Neuronal stem cell (in vitro differentiated cells): Measurements from ENCODE around the gene HIC2.
"Not testable (repeated sequence)": the region's sequence is repeated elsewhere in the genome, so short reads cannot be mapped to it uniquely, and the experiment has no call there.

Source experiments
- DNase-seq: peaks from one replicate; pipeline ENCODE4 v3.0.0-alpha.2; 2013; ENCODE audit warnings: low spot score
- H2AFZ ChIP-seq: one replicate; pipeline ENCODE4 v1.6.1; 2013; ENCODE audit warnings: mild to moderate bottlenecking, low read length, inconsistent platforms
- H2AK5ac ChIP-seq: 2 replicates; pipeline ENCODE4 v1.6.1; 2013; ENCODE audit warnings: low read depth, mild to moderate bottlenecking, inconsistent platforms, low read length, moderate library complexity, mixed read lengths
- H2BK120ac ChIP-seq: 2 replicates; pipeline ENCODE4 v1.6.1; 2013; ENCODE audit warnings: low read depth, mild to moderate bottlenecking, inconsistent platforms, low read length, moderate library complexity, mixed read lengths
- H2BK12ac ChIP-seq: one replicate; pipeline ENCODE4 v1.6.1; 2013; ENCODE audit warnings: low read length, inconsistent platforms
- H2BK15ac ChIP-seq: 2 replicates; pipeline ENCODE4 v1.6.1; 2013; ENCODE audit warnings: mild to moderate bottlenecking, low read length, inconsistent platforms, mixed read lengths
- H2BK5ac ChIP-seq: one replicate; pipeline ENCODE4 v1.6.1; 2013; ENCODE audit warnings: inconsistent platforms, mild to moderate bottlenecking, low read length, moderate library complexity
- H3K14ac ChIP-seq: one replicate; pipeline ENCODE4 v1.6.1; 2013; ENCODE audit warnings: low read length, inconsistent platforms
- H3K18ac ChIP-seq: 2 replicates; pipeline ENCODE4 v1.6.1; 2013; ENCODE audit warnings: low read length, inconsistent platforms
- H3K23ac ChIP-seq: 2 replicates; pipeline ENCODE4 v1.6.1; 2013; ENCODE audit warnings: low read depth, mild to moderate bottlenecking, mixed read lengths, low read length, inconsistent platforms; ENCODE audit not compliant: poor library complexity
- H3K27ac ChIP-seq: replicated peaks from 3 replicates; pipeline ENCODE4 v1.5.1; 2013; ENCODE audit warnings: low read length, inconsistent platforms
- H3K27me3 ChIP-seq, 3 experiments: 2 replicates each; pipeline ENCODE4 v1.6.1; 2013; ENCODE audit warnings: low read length in 3 of 3, mild to moderate bottlenecking in 2 of 3, inconsistent platforms in 1 of 3, low read depth in 1 of 3, mixed read lengths in 1 of 3, moderate library complexity in 1 of 3; ENCODE audit not compliant: control insufficient read depth in 3 of 3, insufficient read depth in 3 of 3
- H3K36me3 ChIP-seq, 2 donors: replicated peaks in 1 of 2; 2 replicates each; pipeline ENCODE4 v1.6.1; 2013; ENCODE audit warnings: low read length in 2 of 2; ENCODE audit not compliant: control insufficient read depth in 2 of 2, insufficient read depth in 2 of 2
- H3K4ac ChIP-seq: 2 replicates; pipeline ENCODE4 v1.6.1; 2013; ENCODE audit warnings: inconsistent platforms, mild to moderate bottlenecking, low read length, moderate library complexity
- H3K4me1 ChIP-seq, 2 donors: 1 replicate in 1 of 2; 2 replicates in 1 of 2; pipeline ENCODE4 v1.6.1; 2013; ENCODE audit warnings: low read length in 2 of 2, low read depth in 1 of 2; ENCODE audit not compliant: control insufficient read depth in 2 of 2, insufficient read depth in 1 of 2
- H3K4me2 ChIP-seq: one replicate; pipeline ENCODE4 v1.6.1; 2013; ENCODE audit warnings: mild to moderate bottlenecking, low read length, inconsistent platforms; ENCODE audit not compliant: insufficient read depth, poor library complexity, severe bottlenecking
- H3K4me3 ChIP-seq, 2 donors: 2 replicates each; pipeline ENCODE4 v1.5.1; 2013; ENCODE audit warnings: low read length in 2 of 2, mild to moderate bottlenecking in 2 of 2, inconsistent platforms in 1 of 2, moderate library complexity in 1 of 2
- H3K79me1 ChIP-seq: one replicate; pipeline ENCODE4 v1.6.1; 2013; ENCODE audit warnings: low read depth, mild to moderate bottlenecking, inconsistent platforms, low read length, moderate library complexity
- H3K9ac ChIP-seq: one replicate; pipeline ENCODE4 v1.6.1; 2013; ENCODE audit warnings: mild to moderate bottlenecking, low read depth, low read length, inconsistent platforms; ENCODE audit not compliant: poor library complexity
- H3K9me3 ChIP-seq, 2 donors: replicated peaks in 1 of 2; 2 replicates each; pipeline versions ENCODE3 to v1.6.1; 2013; ENCODE audit warnings: low read length in 2 of 2, mild to moderate bottlenecking in 2 of 2, inconsistent platforms in 1 of 2, low read depth in 1 of 2, mixed read lengths in 1 of 2, moderate library complexity in 1 of 2; ENCODE audit not compliant: control insufficient read depth in 2 of 2, insufficient read depth in 1 of 2
- H4K8ac ChIP-seq: one replicate; pipeline ENCODE4 v1.6.1; 2013; ENCODE audit warnings: low read depth, mild to moderate bottlenecking, inconsistent platforms, low read length, moderate library complexity
- H4K91ac ChIP-seq: one replicate; pipeline ENCODE4 v1.6.1; 2013; ENCODE audit warnings: low read length, low read depth, mild to moderate bottlenecking, inconsistent platforms; ENCODE audit not compliant: poor library complexity
- WGBS, 2 donors: extraction: QIAGEN DNeasy Blood & Tissue Kit; methylation state at CpG; one replicate each; pipeline ENCODE4 v1.1.7; 2013; ENCODE audit warnings: missing lambda C conversion rate in 2 of 2, mixed read lengths in 1 of 2; ENCODE audit not compliant: insufficient read length in 2 of 2, insufficient replicate concordance in 1 of 2; ENCODE audit errors: extremely low coverage in 2 of 2; 5-methylcytosine and 5-hydroxymethylcytosine counted together

Gene HIC2

GRCh38 chr22:21468194-21469096, 51.3 kb downstream of the HIC2 start:
- no CpG with 5 or more reads among the region's 60 CpGs for WGBS, 2 donors
- H3K18ac ChIP-seq, H3K23ac ChIP-seq, H4K8ac ChIP-seq, H4K91ac ChIP-seq, H3K36me3 ChIP-seq, H3K14ac ChIP-seq, H3K27me3 ChIP-seq, H2AFZ ChIP-seq, H3K4me1 ChIP-seq, H2BK15ac ChIP-seq, H3K9me3 ChIP-seq, H2BK5ac ChIP-seq, H3K27ac ChIP-seq, H3K9ac ChIP-seq, H2BK120ac ChIP-seq, H2BK12ac ChIP-seq, H2AK5ac ChIP-seq, H3K79me1 ChIP-seq, H3K4ac ChIP-seq: not testable (repeated sequence)
- peak overlapping the region; percentile 11 for H3K4me2 ChIP-seq
- H3K4me3 ChIP-seq, result peak overlapping the region in 1 of 2 donors; percentile 72
- peak; percentile 83 for DNase-seq

GRCh38 chr22:21469097-21469994, 52.2 kb downstream of the HIC2 start:
- not testable (repeated sequence) for H3K9me3 ChIP-seq, H3K27me3 ChIP-seq, H3K23ac ChIP-seq, H4K8ac ChIP-seq, H2BK5ac ChIP-seq, H3K4me1 ChIP-seq, H3K79me1 ChIP-seq, H3K4me2 ChIP-seq, H3K14ac ChIP-seq, H3K9ac ChIP-seq, H2BK12ac ChIP-seq, H2AK5ac ChIP-seq, DNase-seq, H2BK15ac ChIP-seq, H4K91ac ChIP-seq, H3K27ac ChIP-seq, H3K36me3 ChIP-seq, H3K4me3 ChIP-seq, H2AFZ ChIP-seq, H2BK120ac ChIP-seq, H3K18ac ChIP-seq, H3K4ac ChIP-seq
- no CpG with 5 or more reads among the region's 87 CpGs for WGBS, 2 donors

DNA sequence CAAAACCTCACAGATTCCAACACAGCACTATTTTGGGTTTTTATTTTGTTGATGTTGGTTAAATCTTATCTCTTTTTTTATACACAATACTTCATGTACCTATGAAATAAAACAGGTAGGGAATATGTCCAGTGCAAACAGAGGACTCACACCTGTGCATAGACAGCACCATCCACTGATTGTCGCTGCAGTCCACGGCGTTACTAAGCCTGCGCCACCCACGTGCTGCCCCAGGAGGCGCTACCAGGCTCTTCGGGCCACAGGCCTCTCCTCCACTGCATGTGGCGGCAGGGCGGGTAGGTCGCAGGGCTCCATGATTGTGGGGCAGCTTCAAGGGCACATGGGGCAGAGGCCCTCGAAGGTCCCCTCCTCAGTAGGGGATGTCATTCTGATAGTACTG, 55.8 kb downstream of the HIC2 start:
- H2BK120ac ChIP-seq, H2AK5ac ChIP-seq, H2BK5ac ChIP-seq, H3K79me1 ChIP-seq, H3K18ac ChIP-seq, H3K27ac ChIP-seq, H2BK15ac ChIP-seq, H3K36me3 ChIP-seq, H3K23ac ChIP-seq, H3K27me3 ChIP-seq, H3K9ac ChIP-seq, H2AFZ ChIP-seq, H3K4me2 ChIP-seq, H3K4me3 ChIP-seq, H3K4ac ChIP-seq, H4K91ac ChIP-seq, DNase-seq, H3K14ac ChIP-seq, H4K8ac ChIP-seq, H3K9me3 ChIP-seq, H3K4me1 ChIP-seq, H2BK12ac ChIP-seq: not testable (repeated sequence)
- WGBS, 2 donors, result no CpG with 5 or more reads among the region's 11 CpGs

GRCh38 chr22:21473664-21474063, 56.5 kb downstream of the HIC2 start:
- H3K79me1 ChIP-seq, H4K8ac ChIP-seq, H3K18ac ChIP-seq, H3K9me3 ChIP-seq, H2BK5ac ChIP-seq, H3K36me3 ChIP-seq, H4K91ac ChIP-seq, H3K27me3 ChIP-seq, H3K27ac ChIP-seq, H3K4ac ChIP-seq, H2AFZ ChIP-seq, H2AK5ac ChIP-seq, H3K4me1 ChIP-seq, H3K4me2 ChIP-seq, H2BK120ac ChIP-seq, H3K14ac ChIP-seq, H3K9ac ChIP-seq, H2BK12ac ChIP-seq, H3K23ac ChIP-seq, DNase-seq, H3K4me3 ChIP-seq, H2BK15ac ChIP-seq: not testable (repeated sequence)
- WGBS, 2 donors, result no CpG with 5 or more reads among the region's 13 CpGs
